Thoracic aorta (tissue), 2 donors: ENCODE measurements around the gene AMMECR1L. TPM values are rescaled to one million over a fixed set of nuclear protein-coding genes. Genes with fewer than 3 reads are reported as not detected.
A peak's percentile ranks its signal among the peaks of the same experiment; 100 is the strongest.
"Not testable (repeated sequence)": the region's sequence is repeated elsewhere in the genome, so short reads cannot be mapped to it uniquely, and the experiment has no call there.

Experiments used
- ATAC-seq: fragments of 150-250 bp; one replicate; pipeline ENCODE4 v1.8.0; 2017; ENCODE audit warnings: low read depth; ENCODE audit not compliant: insufficient number of reproducible peaks, low FRiP score
- DNase-seq: peaks from one replicate; pipeline ENCODE4 v3.0.0-alpha.2; 2020; ENCODE audit warnings: low spot score
- H3K27ac ChIP-seq, 2 donors: fragments of 200-600 bp; sonication (generic); 1 replicate in 1 of 2; 2 replicates in 1 of 2; pipeline ENCODE4 v1.5.1; 2016; ENCODE audit warnings: mild to moderate bottlenecking in 2 of 2, moderate library complexity in 2 of 2
- H3K27me3 ChIP-seq: fragments of 200-600 bp; sonication (generic); replicated peaks from 2 replicates; pipeline ENCODE4 v1.6.0; 2016; ENCODE audit warnings: mild to moderate bottlenecking; ENCODE audit not compliant: insufficient read depth
- H3K36me3 ChIP-seq: fragments of 200-600 bp; sonication (generic); one replicate; pipeline ENCODE4 v1.5.1; 2016
- H3K4me1 ChIP-seq, 2 donors: fragments of 200-600 bp; sonication (generic); 1 replicate in 1 of 2; 2 replicates in 1 of 2; pipeline versions ENCODE4 v1.5.1 to v1.6.0; 2016; ENCODE audit warnings: low read depth in 2 of 2, mild to moderate bottlenecking in 1 of 2; ENCODE audit not compliant: control insufficient read depth in 1 of 2
- H3K4me3 ChIP-seq: fragments of 200-600 bp; sonication (generic); 2 replicates; pipeline ENCODE4 v1.5.1; 2016; ENCODE audit warnings: mild to moderate bottlenecking
- H3K9me3 ChIP-seq: fragments of 200-600 bp; sonication (generic); 2 replicates; pipeline ENCODE4 v1.5.1; 2016
- CTCF ChIP-seq: fragments of 200-600 bp; sonication (generic); IDR thresholded peaks from one replicate; pipeline ENCODE4 v1.5.1; 2019; ENCODE audit warnings: antibody characterized with exemption
- total RNA-seq, 2 donors: library from RNA; depleted of rRNA; stranded (reverse); fragments of >200 nt; gene quantifications; one replicate each; pipeline versions ENCODE4 v1.1.0 to v1.2.3, GENCODE V29; 2016

AMMECR1L gene
- total RNA-seq = 10 to 100 TPM in 1 of 2 donors, 1 to 10 TPM in 1; 6.6 to 18.6 TPM

DNA sequence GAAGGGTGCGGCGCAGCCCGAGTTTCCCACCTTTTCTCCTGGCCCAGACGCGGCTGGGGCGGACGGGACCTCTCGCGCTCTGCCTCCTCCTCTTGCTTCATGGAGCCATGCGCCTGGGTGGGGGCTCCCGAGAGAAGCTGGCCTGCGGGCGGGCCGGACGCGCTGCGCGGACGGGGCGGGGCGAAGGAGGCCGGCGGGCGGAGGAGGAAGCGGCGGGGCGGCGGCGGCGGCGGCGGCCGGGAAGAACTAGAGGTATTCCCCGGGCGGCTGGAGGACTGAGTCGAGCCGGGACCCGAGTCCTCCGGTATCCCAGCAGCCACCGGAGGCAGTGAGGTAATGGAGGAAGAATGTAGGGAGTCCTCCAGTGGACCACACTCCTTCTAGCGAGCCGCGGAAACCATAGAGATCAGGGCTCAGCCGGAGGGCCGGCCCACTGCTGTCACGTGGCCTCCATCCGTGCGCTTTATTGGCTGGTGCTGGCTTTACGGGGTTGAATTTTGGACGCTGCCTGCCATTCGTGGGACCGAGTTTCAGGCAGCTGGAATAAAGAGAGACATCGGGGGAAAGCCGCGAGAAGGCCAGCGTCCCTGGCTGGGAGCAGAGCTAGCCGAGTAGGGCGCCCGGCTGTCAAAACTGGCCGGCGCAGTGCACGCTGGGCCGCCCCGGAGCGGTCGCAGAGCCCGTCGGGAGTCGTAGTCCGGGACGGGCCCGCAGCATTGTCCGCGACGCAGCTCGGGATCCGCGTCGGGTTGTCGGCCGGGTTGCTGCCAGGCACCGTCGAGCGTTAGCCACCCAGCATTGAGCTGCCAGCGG, at the start of gene AMMECR1L:
Gene AMMECR1L (minus strand): TSS at position 177 of the 813 bp plus-strand sequence. CDS start 11,722 bp downstream, outside the sequence.
- peaks cover 26 to 50% of the 10 kb centered on the region in 2 donors for H3K4me1 ChIP-seq
- ATAC-seq = peak; percentile 99

DNA sequence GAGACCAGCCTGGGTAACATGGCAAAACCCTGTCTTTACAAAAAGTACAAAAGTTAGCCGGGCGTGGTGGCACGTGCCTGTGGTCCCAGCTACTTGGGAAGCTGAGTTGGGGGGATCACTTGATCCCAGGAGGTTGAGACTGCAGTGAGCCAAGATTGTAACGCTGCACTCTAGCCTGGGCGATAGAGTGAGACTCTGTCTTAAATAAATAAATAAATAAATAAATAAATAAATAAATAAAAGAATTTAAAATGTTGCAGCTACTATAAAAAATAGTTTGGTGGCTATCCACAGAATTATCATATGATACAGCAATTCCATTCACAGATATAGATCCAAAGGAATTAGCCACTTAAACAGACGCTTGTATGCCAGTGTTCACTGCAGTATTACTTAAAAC, 49.6 kb upstream of the AMMECR1L start:
- Histone ChIP-seq H3K4me3 (no peak overlapping the region), H3K4me1 (no peaks in the 10 kb centered on the region), H3K36me3 (no peaks in the 10 kb centered on the region), H3K27ac (no peak overlapping the region), H3K9me3 (no peaks in the 10 kb centered on the region), H3K27me3 (no peaks in the 10 kb centered on the region)
- no peak for ATAC-seq
- no peak for DNase-seq
- no peak for TF ChIP-seq CTCF

More for the DNA sequence above, at the start of gene AMMECR1L:
- H3K36me3 ChIP-seq, H3K27me3 ChIP-seq, H3K9me3 ChIP-seq: not testable (repeated sequence)
- Histone ChIP-seq H3K4me3 (peak within 1 kb of the TSS; percentile 90), H3K27ac (peak within 1 kb of the TSS; percentile 78 to 91)
- DNase-seq = peak; percentile 32

DNA sequence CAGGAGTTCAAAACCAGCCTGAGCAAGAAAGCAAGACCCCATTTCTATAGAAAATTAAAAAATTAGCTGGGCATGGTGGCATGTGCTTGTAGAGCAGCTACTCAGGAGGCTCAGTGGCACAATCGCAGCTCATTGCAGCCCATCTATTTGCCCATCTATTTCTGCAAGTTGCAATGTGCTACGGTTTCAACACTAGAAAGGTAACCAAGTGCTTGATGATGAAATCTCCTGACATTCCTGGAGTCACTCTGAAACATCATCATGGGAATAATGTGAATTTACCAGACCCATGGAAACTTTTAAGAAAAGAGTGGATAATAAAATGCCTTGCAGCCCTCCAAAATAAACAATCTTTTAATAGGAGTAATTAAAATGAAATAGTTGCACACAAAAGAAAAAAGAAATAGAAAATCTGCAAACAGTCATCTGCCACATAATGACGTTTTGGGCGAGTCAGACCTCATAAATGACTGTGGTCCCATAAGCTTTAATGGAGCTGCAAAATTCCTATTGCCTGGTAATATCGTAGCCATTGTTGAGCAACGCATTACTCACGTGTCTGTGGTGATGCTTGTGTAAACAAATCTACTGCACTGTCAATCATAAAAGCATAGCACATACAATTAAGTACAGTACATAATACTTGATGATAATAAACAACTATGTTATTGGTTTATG, 46.6 kb upstream of the AMMECR1L start:
- TF ChIP-seq CTCF = no peak
- Histone ChIP-seq H3K36me3 (no peaks in the 10 kb centered on the region), H3K27ac (no peak overlapping the region), H3K9me3 (no peaks in the 10 kb centered on the region), H3K4me1 (no peaks in the 10 kb centered on the region), H3K27me3 (no peaks in the 10 kb centered on the region), H3K4me3 (no peak overlapping the region)
- DNase-seq = no peak
- ATAC-seq = no peak

- TF ChIP-seq CTCF = no peak
- ATAC-seq (no peak), DNase-seq (no peak)
- no peak overlapping the region for H3K27ac ChIP-seq
- H3K4me3 ChIP-seq = no peak overlapping the region
- no peaks in the 10 kb centered on the region for H3K27me3 ChIP-seq
- H3K9me3 ChIP-seq = no peaks in the 10 kb centered on the region
- H3K4me1 ChIP-seq = no peaks in the 10 kb centered on the region
- H3K36me3 ChIP-seq = no peaks in the 10 kb centered on the region
Measured at GRCh38 chr2:127929449-127929848, 43.7 kb upstream of the AMMECR1L start.

DNA sequence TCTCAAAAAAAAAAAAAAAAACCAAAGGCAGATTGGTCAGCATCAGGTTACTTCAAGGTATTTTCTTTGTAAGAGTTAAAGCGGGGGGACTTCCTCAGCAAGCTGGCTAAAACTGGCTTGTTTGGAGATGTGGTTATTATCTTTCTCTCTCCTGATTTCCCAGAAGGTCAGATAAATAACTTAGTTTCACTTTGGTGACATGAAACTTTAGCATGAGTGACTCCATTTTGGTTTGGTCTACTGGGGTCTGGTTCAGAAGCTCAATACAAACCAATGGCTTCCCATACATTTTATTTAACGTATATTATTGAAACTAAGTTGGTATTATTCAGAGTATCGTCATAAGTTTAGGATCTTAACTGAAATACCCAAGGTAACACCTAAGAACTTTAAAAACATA, 41.6 kb upstream of the AMMECR1L start:
- ATAC-seq (no peak), DNase-seq (no peak)
- no peak overlapping the region for H3K4me3 ChIP-seq
- no peaks in the 10 kb centered on the region for H3K36me3 ChIP-seq
- no peaks in the 10 kb centered on the region for H3K9me3 ChIP-seq
- no peak overlapping the region for H3K27ac ChIP-seq
- TF ChIP-seq CTCF = no peak
- no peaks in the 10 kb centered on the region for H3K4me1 ChIP-seq
- H3K27me3 ChIP-seq = no peaks in the 10 kb centered on the region
